ENCODE measurements around the gene HERPUD1.
"Not testable (repeated sequence)": the region's sequence is repeated elsewhere in the genome, so short reads cannot be mapped to it uniquely, and the experiment has no call there.

HERPUD1 gene

DNA sequence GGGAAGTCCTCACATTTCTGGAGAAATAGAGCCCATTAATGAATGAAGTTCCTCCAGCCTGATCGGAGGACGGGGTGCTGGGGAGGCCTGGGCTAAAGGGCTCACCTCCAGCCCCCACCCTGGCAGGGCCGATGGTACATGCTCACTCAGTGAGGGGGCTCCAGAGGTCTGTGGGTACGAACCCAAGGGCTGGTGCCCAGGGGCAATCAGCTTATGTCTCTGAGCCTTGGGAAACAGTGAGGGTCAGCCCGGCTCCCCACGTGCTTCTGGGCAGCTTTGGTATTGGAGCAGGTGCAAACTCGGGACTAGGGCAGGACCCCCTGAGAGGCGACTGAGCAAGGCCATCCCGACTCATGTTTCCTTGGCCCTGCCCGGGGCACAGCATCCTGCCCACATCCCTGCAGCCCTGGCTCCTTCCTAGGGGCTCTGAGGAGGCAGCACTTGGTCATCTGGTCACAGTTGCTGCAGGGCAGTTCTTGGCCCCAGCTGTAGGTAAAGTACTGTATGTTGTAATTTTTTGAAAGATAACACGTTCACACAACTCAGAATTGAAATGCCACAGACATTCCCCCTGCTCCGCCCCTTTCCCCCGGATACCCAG is 28.8 kb downstream of the HERPUD1 start:
- DNase-seq (ENCODE audit: low spot score) = no peak

DNA sequence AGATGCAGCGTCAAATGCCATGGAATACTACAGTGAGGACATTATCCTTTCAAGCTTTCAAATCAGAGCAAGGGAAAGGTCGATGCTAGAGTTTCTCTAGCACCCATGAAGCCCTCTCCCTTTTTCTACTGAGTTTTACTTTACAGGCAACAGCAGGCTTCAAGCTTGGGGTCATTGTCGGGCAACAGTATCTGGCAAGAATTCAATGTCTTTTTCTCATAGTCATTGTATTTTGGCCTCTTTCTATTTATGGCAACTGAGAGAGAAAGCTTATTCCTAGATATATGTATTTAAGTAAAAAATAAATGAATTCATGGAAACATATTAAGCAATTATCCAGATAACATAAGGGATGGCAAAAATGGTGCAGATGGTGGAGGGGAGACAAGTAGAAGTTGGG is 29.4 kb downstream of the HERPUD1 start:
- DNase-seq (ENCODE audit: low spot score) = no peak

DNA sequence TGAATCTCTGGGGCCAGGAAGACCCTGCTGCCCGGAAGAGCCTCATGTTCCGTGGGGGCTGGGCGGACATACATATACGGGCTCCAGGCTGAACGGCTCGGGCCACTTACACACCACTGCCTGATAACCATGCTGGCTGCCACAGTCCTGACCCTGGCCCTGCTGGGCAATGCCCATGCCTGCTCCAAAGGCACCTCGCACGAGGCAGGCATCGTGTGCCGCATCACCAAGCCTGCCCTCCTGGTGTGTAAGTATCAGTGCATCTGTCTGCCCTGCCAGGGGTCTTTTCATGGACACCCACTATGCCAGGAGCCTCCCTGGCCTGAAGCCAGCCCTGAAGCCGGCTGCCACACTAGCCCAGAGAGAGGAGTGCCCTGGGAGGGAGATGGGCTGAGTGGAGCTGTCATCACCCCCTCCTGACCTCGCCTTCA is 29.9 kb downstream of the HERPUD1 start, which contains the start of gene CETP:
Gene CETP (plus strand): TSS at position 100 of the 431 bp plus-strand sequence. CDS start 30 bp downstream, at position 130.
- no peak for DNase-seq (ENCODE audit: low spot score)

DNA sequence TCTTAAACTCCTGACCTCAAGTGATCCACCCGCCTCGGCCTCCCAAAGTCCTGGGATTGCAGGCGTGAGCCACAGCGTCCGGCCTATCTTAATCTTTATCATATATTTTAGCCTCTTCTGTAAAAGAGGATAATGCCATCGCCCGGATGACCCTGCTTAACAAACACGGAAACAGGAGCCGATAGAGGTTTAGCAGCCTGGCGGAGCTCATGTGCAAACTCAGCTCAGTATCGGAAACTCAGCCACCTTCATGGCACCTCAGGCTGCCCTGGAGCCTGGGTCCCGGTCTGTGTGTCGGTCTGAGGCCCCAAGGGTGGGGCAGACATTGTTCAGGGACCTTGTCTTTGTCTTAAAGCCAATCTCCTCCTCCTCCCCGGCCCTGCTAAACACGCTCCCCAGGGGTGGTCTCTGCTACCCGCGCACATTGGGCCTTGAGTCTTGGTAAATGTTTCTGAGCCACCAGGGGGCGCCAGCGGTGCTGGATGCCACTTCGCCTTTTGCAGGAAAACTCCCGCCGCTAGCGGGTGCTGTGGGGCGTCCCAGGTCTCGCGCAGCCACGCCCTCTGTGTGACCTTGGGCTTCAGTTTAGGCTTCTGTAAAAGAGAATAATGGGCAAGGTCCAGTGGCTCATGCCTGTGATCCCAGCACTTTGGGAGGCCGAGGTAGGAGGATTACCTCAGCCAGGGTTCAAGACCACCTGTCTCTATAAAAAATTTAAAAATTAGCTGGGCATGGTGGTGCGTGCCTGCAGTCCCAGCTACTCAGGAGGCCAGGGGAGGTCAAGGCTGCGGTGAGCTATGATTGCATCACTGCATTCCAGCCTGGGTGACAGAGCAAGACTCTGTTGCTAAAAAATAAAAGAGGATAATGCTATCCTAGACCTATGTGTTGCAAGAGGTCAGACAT is 32.6 kb downstream of the HERPUD1 start:
- peak; percentile 87 for DNase-seq (ENCODE audit: low spot score)

DNA sequence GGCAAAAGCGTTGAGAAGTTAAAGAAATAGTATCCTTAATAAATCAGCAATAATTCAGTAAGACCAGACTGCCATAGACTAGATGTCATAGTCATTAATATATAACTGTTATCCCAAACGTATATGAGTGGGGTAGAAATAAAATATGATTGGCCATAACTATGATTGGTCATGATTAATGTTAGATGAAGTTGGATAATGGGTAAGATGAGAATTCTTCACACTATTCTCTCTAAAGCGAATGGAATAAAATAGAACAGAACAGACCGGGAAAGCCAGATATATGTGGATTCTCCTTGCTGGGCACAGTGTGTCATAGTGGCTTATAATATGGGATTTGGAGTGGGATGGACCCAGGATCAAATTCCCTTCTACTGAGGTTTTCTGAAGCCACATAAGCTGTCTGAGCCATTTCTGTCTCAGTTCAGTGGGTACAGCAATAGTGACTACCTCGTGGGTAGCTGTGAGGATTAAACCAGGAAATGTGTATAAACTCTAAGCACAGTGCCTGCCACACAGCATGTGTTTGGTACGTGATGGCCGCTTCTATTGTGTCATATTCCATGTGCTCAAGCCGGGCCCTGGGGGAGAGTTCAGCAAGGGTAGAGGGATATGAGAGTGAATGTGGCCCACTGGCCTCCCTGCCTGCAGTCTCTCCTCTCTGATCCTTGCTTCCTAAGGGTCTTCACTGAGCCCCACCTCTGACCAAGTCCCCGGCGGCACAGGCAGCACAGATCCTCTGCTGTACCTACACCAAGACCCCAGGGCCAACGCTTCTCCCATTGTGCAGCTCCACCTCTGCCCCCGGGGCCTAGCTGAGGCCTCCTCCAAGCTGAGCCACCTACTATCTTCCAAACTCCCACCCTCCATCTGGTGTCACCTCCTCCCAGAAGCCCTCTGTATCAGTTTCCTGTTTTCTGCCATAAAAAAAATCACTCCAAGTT is 33.5 kb downstream of the HERPUD1 start:
- no peak for DNase-seq (ENCODE audit: low spot score)

DNA sequence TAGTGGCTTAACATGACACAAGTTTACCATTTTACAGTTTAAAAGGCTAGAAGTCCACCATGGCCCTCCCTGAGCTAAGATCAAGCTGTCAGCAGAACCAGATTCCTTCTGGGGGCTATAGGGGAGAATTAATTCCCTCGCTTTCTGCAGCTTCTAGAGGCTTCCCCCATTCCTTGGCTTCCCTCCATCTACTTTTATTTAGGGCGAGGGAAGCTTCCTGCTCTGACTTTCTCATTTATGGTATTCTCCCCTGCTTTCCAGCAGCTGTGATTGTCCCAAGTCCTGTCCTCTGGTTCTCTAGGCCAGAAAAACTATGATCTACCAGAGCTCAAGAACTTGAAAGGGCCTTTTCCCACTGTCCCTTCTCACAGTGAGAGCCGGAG is 34.1 kb downstream of the HERPUD1 start:
- DNase-seq (ENCODE audit: low spot score) = no peak

DNA sequence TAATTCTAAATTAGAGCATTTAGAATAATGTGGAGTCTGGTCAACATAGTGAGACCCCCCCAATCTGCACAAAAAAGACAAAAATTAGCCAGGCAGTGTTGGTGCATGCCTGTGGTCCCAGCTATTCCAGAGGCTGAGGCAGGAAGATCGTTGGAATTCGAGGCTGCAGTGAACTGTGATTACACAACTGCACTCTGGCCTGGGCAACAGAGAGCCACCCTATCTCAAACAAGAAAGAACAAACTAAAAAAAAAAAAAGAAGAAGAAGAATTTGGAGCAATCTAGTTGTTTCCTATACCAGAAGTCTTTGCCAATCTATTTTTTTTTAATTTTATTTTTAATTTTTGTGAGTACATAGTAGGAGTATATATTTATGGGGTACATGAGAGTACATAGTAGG is 35.8 kb downstream of the HERPUD1 start:
- DNase-seq (ENCODE audit: low spot score) = no peak

DNA sequence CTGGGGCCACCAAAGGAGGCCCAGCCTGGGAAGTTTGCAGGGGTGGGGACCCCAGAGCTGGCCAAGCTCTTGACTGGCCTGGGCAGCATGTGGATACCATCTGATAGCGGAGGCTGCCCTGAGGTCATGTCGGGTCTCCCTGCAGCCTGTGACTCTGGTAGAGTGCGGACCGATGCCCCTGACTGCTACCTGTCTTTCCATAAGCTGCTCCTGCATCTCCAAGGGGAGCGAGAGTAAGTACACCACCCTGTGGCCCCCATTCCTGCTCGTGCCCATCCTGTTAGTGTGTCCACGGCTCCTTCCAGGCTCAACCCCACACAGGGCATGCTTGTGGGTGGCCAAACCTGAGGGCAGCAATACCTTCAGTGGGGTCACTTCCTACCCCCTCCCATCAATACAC is 37.8 kb downstream of the HERPUD1 start:
- no peak for DNase-seq (ENCODE audit: low spot score)

DNA sequence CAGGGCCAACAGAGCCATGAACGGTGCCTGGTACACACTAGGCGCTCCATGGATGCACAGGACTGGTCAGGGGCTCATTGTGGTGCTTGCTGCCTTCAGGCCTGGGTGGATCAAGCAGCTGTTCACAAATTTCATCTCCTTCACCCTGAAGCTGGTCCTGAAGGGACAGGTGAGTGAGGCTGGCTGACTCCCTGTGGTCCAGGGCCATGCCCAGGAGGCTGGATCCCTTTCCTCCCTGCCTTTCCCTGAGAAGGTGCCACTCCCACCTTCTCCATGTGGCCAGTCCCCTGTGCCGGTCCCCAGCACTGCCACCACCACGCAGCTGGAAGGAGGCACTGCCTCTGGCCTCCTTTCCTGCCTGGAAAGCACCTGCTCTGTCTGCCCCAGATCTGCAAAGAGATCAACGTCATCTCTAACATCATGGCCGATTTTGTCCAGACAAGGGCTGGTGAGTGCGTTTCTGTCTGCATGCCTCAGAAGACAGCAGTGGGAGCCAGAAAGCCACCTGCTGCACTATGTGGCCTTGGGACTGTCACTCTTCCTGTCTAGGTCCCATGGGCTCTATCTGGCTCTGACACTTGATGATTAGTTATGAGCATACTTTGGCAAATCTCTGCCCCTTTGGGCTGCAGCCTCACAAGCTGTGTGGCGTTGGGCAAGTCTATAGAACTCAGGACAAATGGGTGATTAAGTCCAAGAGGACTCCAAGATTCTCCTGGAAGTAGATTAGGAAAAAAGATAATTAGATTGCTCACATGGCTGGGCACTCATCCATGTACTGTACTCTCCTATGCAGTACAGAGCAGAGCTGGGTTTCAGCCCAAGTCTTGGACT is 39.2 kb downstream of the HERPUD1 start:
- DNase-seq (ENCODE audit: low spot score) = no peak

DNA sequence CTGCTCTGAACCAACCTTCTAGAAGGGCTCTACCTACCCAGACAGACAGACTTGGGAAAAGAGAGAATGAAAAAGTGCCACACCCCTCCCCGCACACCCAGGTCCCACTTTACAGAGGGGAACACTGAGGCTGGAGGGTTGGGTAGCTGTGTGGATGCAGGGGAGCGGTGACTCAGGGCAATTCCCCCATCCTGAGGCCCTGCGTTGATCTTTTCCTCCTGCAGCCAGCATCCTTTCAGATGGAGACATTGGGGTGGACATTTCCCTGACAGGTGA is 39.8 kb downstream of the HERPUD1 start:
- no peak for DNase-seq (ENCODE audit: low spot score)

DNA sequence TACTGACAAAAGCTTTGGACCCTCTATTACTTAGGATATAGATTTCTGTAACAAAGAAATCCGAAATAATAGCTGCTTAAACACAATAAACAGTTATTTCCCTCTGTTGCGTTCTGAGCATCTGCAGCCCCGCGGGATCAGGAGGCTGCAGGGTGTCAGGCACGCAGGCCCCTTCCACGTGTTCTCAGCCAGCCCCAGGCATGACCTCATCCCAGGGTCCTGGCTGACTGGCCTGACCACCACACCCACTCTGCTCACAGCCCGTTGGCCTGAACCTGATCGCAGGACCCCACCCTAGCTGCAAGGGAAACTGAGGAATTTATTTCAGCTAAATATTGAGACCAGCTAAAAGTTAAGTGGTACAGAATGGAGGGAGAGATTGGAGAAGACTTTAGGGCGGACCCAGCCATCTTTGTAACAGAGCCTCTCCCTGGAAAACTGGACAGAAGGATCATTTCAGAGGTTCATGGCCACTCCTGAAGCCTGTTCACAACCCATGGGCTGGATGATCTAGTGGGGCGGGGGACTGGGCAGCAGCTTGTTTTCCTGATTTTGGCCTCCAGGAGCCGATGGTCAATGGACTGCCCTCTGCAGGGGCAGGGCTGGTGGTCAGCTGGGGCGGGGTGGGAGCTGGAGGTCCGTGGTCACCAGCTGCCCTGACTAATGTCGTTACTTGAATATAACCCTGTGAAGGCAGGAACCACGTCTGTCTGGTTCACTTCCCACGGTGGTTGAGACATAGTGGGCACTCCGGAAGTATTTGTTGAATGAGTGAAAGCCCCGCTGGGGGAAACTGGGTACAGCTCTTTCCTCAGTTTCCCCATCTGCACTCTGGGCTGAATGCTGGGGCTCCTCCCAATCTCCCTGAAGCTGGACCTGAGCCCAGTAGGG is 40.7 kb downstream of the HERPUD1 start:
- peak; percentile 4 for DNase-seq (ENCODE audit: low spot score)

DNA sequence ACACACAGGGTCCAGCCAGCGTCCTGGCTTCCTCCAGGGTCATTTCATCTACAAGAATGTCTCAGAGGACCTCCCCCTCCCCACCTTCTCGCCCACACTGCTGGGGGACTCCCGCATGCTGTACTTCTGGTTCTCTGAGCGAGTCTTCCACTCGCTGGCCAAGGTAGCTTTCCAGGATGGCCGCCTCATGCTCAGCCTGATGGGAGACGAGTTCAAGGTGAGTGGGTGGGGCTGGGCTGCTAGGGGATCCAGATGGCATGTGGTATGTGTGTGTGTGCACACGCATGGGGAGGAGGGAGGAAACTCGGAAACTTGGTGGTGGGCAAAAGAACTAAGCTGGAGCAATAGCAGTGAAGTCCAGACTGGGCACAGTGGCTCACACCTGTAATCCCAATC is 41.4 kb downstream of the HERPUD1 start:
- peak; percentile 12 for DNase-seq (ENCODE audit: low spot score)

DNA sequence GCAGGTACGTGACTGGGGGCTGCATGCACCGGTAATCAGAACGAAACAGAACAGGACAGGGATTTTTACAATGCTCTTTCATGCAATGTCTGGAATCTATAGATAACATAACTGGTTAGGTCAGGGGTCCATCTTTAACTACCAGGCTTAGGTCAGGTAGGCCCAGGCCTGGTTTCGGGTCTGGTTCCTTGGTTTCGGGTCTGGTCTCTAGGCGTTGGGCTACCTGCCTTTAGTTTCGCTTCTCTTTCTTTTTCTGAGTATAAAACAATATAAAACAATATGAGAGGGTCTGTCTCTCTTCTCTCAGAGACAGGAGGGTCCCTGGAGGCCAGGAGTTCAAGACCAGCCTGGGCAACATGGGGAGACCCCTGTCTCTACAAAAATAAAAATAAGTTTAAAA is 42.0 kb downstream of the HERPUD1 start:
- DNase-seq (ENCODE audit: low spot score) = not testable (repeated sequence)

DNA sequence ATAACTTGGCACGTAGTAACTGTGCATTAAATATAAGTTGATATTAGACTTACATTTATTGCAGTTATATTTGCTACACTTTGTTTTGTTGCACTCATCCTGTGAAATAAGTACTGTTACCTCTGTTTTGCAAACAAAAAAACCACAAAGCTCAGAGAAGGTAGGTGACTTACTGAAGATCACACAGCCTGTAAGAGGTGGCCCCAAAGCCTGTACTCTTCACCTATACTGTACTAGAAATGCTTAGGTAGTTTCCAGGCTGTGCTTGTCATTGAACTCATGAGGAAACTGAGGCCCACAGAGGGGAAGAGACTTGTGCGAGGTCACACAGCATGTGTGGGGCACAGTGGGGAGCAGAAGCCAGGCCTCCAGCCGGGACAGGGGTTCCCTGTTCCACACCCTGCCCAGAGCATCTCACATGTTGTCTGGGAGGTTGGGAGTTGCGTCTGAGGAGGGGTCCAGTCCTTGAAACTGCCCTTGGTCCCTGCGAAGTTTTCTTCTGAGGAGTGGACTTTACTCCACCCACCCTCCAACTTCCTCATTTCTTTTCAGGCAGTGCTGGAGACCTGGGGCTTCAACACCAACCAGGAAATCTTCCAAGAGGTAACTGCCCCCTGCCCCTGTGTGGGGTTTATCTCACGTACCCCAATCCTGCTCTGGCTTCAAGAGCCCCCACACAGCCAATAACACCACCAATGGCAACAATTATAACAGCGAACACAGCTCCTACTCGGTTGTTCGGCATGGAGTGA is 42.8 kb downstream of the HERPUD1 start:
- DNase-seq (ENCODE audit: low spot score) = no peak

DNA sequence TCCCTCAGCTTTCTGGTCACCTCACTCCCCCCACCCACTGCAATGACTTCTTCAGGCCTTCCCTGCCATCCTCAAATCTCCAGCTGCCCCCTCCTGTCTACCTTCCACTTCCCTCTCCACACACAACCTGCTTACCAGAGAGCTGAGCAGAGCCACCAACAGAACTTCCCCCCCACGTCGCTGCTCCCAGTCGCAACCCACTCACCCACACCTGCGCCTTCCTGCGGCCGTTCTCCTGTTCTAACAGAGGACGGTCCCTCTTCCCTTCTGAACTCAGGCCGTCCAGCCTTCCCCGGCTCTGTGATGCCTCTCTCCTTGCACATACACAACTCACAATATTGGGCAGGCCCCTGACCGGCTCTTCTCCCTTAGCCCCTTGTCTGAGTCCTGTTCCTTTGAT is 43.8 kb downstream of the HERPUD1 start:
- DNase-seq (ENCODE audit: low spot score) = no peak

DNA sequence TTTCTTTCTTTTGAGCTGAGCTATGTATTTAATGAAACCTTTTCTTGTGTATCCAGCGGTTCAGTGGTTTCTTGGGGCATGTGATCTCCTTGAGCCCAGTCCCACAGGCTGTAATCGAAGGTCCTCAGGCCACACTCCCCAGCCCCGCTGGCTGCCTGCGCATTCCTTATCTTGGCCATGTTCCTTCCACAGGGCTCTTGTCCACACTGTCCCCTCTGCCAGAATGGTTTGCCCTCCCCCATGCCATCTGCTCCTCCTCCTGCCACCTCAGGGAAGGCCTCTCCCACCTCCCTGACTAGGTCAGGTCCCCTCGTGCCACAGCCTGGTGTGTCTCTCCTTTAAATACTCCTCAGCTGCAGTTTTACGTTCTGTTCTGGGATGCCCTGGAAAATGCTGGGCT is 45.3 kb downstream of the HERPUD1 start:
- no peak for DNase-seq (ENCODE audit: low spot score)

DNA sequence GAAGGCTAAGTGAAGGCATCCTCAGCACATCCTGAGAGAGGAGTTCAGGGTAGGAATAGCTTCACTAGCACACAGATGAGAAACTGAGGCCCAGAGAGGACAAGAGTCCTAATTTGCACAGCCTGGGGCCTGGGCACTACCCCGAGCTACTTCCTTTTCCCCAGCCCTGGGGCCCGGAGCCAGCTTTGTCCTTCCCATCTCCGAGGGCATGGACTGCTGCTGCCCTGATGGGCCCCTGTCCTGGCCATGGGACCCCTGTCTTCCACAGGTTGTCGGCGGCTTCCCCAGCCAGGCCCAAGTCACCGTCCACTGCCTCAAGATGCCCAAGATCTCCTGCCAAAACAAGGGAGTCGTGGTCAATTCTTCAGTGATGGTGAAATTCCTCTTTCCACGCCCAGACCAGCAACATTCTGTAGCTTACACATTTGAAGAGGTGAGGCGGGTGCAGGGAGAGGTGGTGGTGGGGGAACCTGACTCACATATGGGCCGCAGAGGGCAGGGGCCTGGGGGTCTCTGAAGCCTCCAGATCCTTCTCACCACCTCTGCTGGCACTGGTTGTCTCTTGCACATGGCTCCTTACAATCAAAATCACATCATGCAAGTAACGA is 46.0 kb downstream of the HERPUD1 start:
- peak; percentile 6 for DNase-seq (ENCODE audit: low spot score)

DNA sequence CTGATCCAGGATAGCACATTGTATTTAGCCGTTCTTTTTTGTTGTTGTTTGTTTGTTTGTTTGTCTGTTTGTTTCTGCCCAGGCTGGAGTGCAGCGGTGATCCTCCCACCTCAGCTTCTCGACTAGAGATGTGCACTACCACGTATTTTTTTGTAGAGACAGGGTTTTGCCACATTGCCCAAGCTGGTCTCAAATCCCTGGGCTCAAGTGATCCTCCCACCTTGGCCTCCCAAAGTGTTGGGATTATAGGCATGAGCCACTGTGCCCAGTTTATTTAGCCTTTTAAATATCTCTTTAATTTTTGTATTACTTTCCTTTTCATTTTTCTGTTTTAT is 48.2 kb downstream of the HERPUD1 start:
- DNase-seq (ENCODE audit: low spot score) = no peak

Data from D341Med (cell line).